Measurements from ENCODE around the gene PRIM1. TPM values are rescaled to one million over a fixed set of nuclear protein-coding genes. Genes with fewer than 3 reads are reported as not detected.
A peak's percentile ranks its signal among the peaks of the same experiment; 100 is the strongest.

Gene PRIM1
- total RNA-seq, 2 experiments from 2014 or later, result 5.3 to 6.1 TPM

GRCh38 chr12:56725723-56726102 lies 26.4 kb downstream of the PRIM1 start:
- Histone ChIP-seq H3K36me3 (ENCODE audit: insufficient read depth, low read length) (peaks cover 31% of the 10 kb centered on the region), H3K4me1 (ENCODE audit: insufficient read depth, low read length) (peaks cover 43% of the 10 kb centered on the region), H3K4me3 (ENCODE audit: low read length) (peak overlapping the region; percentile 97), H3K27me3 (ENCODE audit: control insufficient read depth in 1 of 2, insufficient read depth in 2 of 2, low read length in 2 of 2) (no peaks in the 10 kb centered on the region), H3K9me3 (ENCODE audit: control insufficient read depth in 1 of 2, insufficient read depth in 1 of 2, low read length in 2 of 2) (no peaks in the 10 kb centered on the region), H3K27ac (ENCODE audit: low read depth in 1 of 2, low read length in 2 of 2) (peak overlapping the region; percentile 86 to 91)
- no peak for TF ChIP-seq CTCF (IDR thresholded peaks at IDR 0.05)
- H3K27me3 Mint-ChIP-seq, result no peaks in the 10 kb centered on the region
- peaks cover 73% of the 10 kb centered on the region for H3K36me3 Mint-ChIP-seq (ENCODE audit: low read depth)
- ChIA-PET CTCF (interaction anchor here (0.8 to 2.1 kb wide), 6 partner anchors 23 to 97 kb away, joined by 3 to 9 read pairs (median 4); no protein-coding TSS in a partner anchor), POLR2A (interaction anchor here (0.6 to 4.5 kb wide), 34 partner anchors 9 to 752 kb away, joined by 3 to 122 read pairs (median 4); partner anchors contain the start of genes ATP5F1B, BAZ2A, GLS2 and LRP1)
- peak overlapping the region; percentile 92 for H3K27ac Mint-ChIP-seq
- intact Hi-C loops (cut with DNase I, micrococcal nuclease), result loop anchor here (1.0 to 10.0 kb wide), 7 partner anchors 23 to 901 kb away; partner anchors contain the start of genes PRIM1 (in 2 of the 2), DNAJC14 (in 1 of the 2) and PTGES3 (in 1 of the 2)
- H3K4me1 Mint-ChIP-seq (ENCODE audit: low read depth), result peaks cover 54% of the 10 kb centered on the region
- peak overlapping the region; percentile 98 for H3K4me3 Mint-ChIP-seq
- ATAC-seq (ENCODE audit: poor library complexity), result no peak
- no peaks in the 10 kb centered on the region for H3K9me3 Mint-ChIP-seq
- DNase-seq, result no peak

- intact Hi-C loops (cut with DNase I, micrococcal nuclease), result loop anchor here (1.0 to 10.0 kb wide), 7 partner anchors 27 to 900 kb away; partner anchors contain the start of genes PRIM1 (in 2 of the 2), DNAJC14 (in 1 of the 2) and PTGES3 (in 1 of the 2)
- CTCF ChIA-PET, result interaction anchor here (0.5 to 2.1 kb wide), 5 partner anchors 26 to 152 kb away, joined by 3 to 9 read pairs (median 3); no protein-coding TSS in a partner anchor
- peak; percentile 93 for ATAC-seq (ENCODE audit: poor library complexity)
- no peaks in the 10 kb centered on the region for H3K9me3 Mint-ChIP-seq
- no peaks in the 10 kb centered on the region for H3K9me3 ChIP-seq (ENCODE audit: control insufficient read depth in 1 of 2, insufficient read depth in 1 of 2, low read length in 2 of 2)
- H3K4me3 ChIP-seq (ENCODE audit: low read length), result peak within 1 kb of the TSS; percentile 97
- TF ChIP-seq CTCF (IDR thresholded peaks at IDR 0.05), result no peak
- peaks cover 78% of the 10 kb centered on the region for H3K36me3 Mint-ChIP-seq (ENCODE audit: low read depth)
- no peaks in the 10 kb centered on the region for H3K27me3 Mint-ChIP-seq
- peak within 1 kb of the TSS; percentile 86 to 91 for H3K27ac ChIP-seq (ENCODE audit: low read depth in 1 of 2, low read length in 2 of 2)
- peak within 1 kb of the TSS; percentile 92 for H3K27ac Mint-ChIP-seq
- DNase-seq, result peak; percentile 94 to 99 (median 96)
- peaks cover 60% of the 10 kb centered on the region for H3K4me1 Mint-ChIP-seq (ENCODE audit: low read depth)
- no peaks in the 10 kb centered on the region for H3K27me3 ChIP-seq (ENCODE audit: control insufficient read depth in 1 of 2, insufficient read depth in 2 of 2, low read length in 2 of 2)
- H3K36me3 ChIP-seq (ENCODE audit: insufficient read depth, low read length), result peaks cover 35% of the 10 kb centered on the region
- peak within 1 kb of the TSS; percentile 98 for H3K4me3 Mint-ChIP-seq
- H3K4me1 ChIP-seq (ENCODE audit: insufficient read depth, low read length), result peaks cover 49% of the 10 kb centered on the region
- POLR2A ChIA-PET, result interaction anchor here (0.6 to 4.5 kb wide), 35 partner anchors 9 to 752 kb away, joined by 3 to 122 read pairs (median 4); partner anchors contain the start of genes ATP5F1B, BAZ2A, GLS2 and LRP1
These were observed 27.0 kb downstream of the PRIM1 start, which contains the start of gene NACA for GRCh38 chr12:56724972-56725722. Gene NACA (minus strand): TSS chr12:56725299. CDS start chr12:56724521, 778 bp downstream.

- H3K27me3 Mint-ChIP-seq, result no peaks in the 10 kb centered on the region
- no peak for ATAC-seq (ENCODE audit: poor library complexity)
- Histone ChIP-seq H3K9me3 (ENCODE audit: control insufficient read depth in 1 of 2, insufficient read depth in 1 of 2, low read length in 2 of 2) (no peaks in the 10 kb centered on the region), H3K4me3 (ENCODE audit: low read length) (peak overlapping the region; percentile 97), H3K27me3 (ENCODE audit: control insufficient read depth in 1 of 2, insufficient read depth in 2 of 2, low read length in 2 of 2) (no peaks in the 10 kb centered on the region), H3K27ac (ENCODE audit: low read depth in 1 of 2, low read length in 2 of 2) (peak overlapping the region; percentile 86 to 91), H3K4me1 (ENCODE audit: insufficient read depth, low read length) (peaks cover 54% of the 10 kb centered on the region), H3K36me3 (ENCODE audit: insufficient read depth, low read length) (peaks cover 35% of the 10 kb centered on the region)
- no peak for TF ChIP-seq CTCF (IDR thresholded peaks at IDR 0.05)
- ChIA-PET CTCF (interaction anchor here (0.5 to 2.1 kb wide), 3 partner anchors 88 to 151 kb away, joined by 3 to 9 read pairs (median 4); no protein-coding TSS in a partner anchor), POLR2A (interaction anchor here (1.2 to 4.5 kb wide), 13 partner anchors 8 to 503 kb away, joined by 4 to 122 read pairs (median 17); partner anchors contain the start of genes ATP5F1B, BAZ2A, PTGES3 and RNF41)
- H3K4me1 Mint-ChIP-seq (ENCODE audit: low read depth), result peaks cover 65% of the 10 kb centered on the region
- peaks cover 78% of the 10 kb centered on the region for H3K36me3 Mint-ChIP-seq (ENCODE audit: low read depth)
- H3K4me3 Mint-ChIP-seq, result peak overlapping the region; percentile 98
- H3K9me3 Mint-ChIP-seq, result no peaks in the 10 kb centered on the region
- H3K27ac Mint-ChIP-seq, result peak overlapping the region; percentile 92
- intact Hi-C loops (cut with DNase I, micrococcal nuclease), result loop anchor here (1.0 to 10.0 kb wide), 4 partner anchors 34 to 900 kb away; partner anchors contain the start of gene DNAJC14 (in 1 of the 2)
- DNase-seq, result peak in 2 of 14 experiments; percentile 3 to 6
These were observed 27.5 kb downstream of the PRIM1 start for GRCh38 chr12:56724701-56724971.
